ENCODE measurements around the gene SIGLEC15. TPM values are rescaled to one million over a fixed set of nuclear protein-coding genes. Genes with fewer than 3 reads are reported as not detected.

The SIGLEC15 gene, protein sequence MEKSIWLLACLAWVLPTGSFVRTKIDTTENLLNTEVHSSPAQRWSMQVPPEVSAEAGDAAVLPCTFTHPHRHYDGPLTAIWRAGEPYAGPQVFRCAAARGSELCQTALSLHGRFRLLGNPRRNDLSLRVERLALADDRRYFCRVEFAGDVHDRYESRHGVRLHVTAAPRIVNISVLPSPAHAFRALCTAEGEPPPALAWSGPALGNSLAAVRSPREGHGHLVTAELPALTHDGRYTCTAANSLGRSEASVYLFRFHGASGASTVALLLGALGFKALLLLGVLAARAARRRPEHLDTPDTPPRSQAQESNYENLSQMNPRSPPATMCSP
- 0.32 TPM for total RNA-seq
- long read RNA-seq, partial matches to known transcripts: 0 of 1 reads
- long read RNA-seq, other reads (novel, unspliced or antisense): 0 of 1 reads

DNA sequence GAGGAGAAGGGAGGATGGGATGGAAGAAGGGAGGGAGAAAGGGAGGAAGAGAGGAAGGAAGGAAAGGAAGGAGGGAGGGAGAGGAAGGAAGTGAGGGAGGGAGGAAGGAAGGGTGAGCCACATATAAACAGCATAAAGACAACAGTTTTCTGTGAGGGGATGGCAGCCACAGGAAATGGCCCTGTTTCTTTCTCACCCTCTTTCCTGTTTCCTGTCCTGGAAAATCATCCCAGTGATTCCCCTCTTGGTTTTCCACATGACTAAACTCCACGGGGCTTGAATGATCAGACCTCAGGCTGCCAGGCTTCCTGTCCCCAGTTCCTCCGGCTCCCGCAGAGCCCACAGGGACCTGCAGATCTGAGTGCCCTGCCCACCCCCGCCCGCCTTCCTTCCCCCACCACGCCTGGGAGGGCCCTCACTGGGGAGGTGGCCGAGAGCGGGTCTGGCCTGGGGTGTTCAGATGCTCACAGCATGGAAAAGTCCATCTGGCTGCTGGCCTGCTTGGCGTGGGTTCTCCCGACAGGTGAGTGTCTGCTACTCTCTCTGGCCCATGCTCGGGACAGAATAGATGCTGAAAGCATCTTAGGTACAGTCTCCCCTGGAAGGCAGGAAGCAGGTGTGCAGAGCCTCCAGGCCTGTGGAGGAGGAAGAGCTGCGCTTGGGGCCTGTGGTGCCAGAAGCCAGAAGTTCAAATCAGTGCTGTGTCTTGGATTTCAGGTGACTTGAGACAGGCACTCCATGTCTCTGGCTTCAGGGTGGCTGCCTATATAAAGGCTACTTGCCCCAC is at the start of gene SIGLEC15:
SIGLEC15 (plus strand) TSS at position 418 of the 787 bp plus-strand sequence; CDS start at position 472, 54 bp downstream.
- no peaks in the 10 kb centered on the region for H3K36me3 ChIP-seq
- no peaks in the 10 kb centered on the region for H3K9me3 ChIP-seq
- H3K4me1 ChIP-seq: peaks cover 23% of the 10 kb centered on the region
- TF ChIP-seq, protein P1, sequence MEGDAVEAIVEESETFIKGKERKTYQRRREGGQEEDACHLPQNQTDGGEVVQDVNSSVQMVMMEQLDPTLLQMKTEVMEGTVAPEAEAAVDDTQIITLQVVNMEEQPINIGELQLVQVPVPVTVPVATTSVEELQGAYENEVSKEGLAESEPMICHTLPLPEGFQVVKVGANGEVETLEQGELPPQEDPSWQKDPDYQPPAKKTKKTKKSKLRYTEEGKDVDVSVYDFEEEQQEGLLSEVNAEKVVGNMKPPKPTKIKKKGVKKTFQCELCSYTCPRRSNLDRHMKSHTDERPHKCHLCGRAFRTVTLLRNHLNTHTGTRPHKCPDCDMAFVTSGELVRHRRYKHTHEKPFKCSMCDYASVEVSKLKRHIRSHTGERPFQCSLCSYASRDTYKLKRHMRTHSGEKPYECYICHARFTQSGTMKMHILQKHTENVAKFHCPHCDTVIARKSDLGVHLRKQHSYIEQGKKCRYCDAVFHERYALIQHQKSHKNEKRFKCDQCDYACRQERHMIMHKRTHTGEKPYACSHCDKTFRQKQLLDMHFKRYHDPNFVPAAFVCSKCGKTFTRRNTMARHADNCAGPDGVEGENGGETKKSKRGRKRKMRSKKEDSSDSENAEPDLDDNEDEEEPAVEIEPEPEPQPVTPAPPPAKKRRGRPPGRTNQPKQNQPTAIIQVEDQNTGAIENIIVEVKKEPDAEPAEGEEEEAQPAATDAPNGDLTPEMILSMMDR (IDR thresholded peaks at IDR 0.05): no peak
- no peak within 1 kb of the TSS for H3K27ac ChIP-seq
- DNase-seq (no peak), ATAC-seq (no peak)
- intact Hi-C loops (cut with DNase I): no loop called here
- no peaks in the 10 kb centered on the region for H3K27me3 ChIP-seq
- no peak within 1 kb of the TSS for H3K4me3 ChIP-seq

DNA sequence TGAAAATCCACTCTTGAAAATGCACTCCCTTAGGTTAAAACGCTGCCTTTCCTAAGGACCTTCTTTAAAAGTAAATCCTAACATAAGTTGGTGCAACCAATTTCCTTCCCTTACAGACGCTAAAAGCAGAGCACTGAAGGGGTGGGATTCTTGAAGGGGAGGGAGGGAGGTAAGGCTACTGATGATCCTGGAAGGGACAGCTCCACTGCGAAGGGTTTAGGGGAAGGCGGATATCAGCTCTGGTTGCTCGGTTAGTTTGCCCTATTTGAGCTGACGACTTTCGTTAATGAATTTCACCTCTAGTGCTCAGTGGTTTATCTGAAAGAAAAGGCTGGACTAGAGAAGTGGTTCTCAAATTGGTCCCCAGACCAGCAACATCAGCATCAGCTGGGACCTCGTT is 49.7 kb upstream of the SIGLEC15 start:
- no peaks in the 10 kb centered on the region for H3K9me3 ChIP-seq
- peak overlapping the region; percentile 86 for H3K27ac ChIP-seq
- intact Hi-C loops (cut with DNase I): no loop called here
- H3K36me3 ChIP-seq: no peaks in the 10 kb centered on the region
- ATAC-seq (no peak), DNase-seq (no peak)
- no peaks in the 10 kb centered on the region for H3K27me3 ChIP-seq
- TF ChIP-seq, protein P1 (IDR thresholded peaks at IDR 0.05): no peak
- peak overlapping the region; percentile 82 for H3K4me3 ChIP-seq
- peaks cover 6% of the 10 kb centered on the region for H3K4me1 ChIP-seq

DNA sequence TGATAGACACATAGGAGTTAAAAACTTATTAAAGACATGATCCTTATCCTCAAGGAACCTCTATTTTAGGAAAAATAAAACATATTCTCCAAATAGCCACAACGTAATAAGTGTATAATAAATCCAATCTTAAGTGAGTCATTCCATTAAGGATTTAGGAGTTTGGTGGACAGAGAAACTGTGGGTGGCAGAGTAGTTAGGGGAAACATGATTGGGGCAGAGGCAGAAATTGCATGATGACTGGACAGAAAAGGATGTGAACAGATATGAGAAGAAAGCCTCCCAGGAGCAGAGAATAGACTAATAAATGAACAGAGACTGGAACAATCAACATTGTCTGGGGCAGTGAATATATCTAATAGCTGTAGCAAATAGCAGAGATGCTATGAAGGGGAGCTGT is 48.1 kb upstream of the SIGLEC15 start:
- DNase-seq (no peak), ATAC-seq (no peak)
- Histone ChIP-seq H3K36me3 (no peaks in the 10 kb centered on the region), H3K27ac (no peak overlapping the region), H3K27me3 (no peaks in the 10 kb centered on the region), H3K9me3 (no peaks in the 10 kb centered on the region), H3K4me1 (peaks cover 6% of the 10 kb centered on the region), H3K4me3 (no peak overlapping the region)
- intact Hi-C loops (cut with DNase I): no loop called here
- TF ChIP-seq, protein P1 (IDR thresholded peaks at IDR 0.05): no peak

DNA sequence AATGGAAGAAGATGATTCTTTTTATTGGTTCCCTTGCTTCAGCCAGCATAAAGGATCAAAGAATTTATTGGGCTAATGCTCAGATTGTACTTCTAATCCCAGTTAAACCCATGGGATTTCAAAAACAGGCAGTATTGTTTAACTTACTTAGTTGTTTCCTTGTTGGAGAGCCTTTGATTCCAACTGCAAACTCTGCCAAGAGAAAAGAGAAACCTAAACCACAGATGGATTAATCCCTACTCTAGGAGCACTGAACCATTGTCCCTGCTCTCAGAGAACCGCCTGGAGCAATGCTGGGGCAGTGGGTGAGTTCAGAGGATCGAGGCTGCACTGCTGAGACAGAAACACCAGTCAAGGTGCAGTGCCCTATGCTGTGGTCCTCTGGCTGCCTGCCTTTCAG is 44.9 kb upstream of the SIGLEC15 start:
- Histone ChIP-seq H3K27me3 (no peaks in the 10 kb centered on the region), H3K4me3 (no peak overlapping the region), H3K27ac (no peak overlapping the region), H3K9me3 (no peaks in the 10 kb centered on the region), H3K36me3 (no peaks in the 10 kb centered on the region), H3K4me1 (no peaks in the 10 kb centered on the region)
- intact Hi-C loops (cut with DNase I): no loop called here
- no peak for ATAC-seq
- TF ChIP-seq, protein P1 (IDR thresholded peaks at IDR 0.05): no peak
- no peak for DNase-seq

DNA sequence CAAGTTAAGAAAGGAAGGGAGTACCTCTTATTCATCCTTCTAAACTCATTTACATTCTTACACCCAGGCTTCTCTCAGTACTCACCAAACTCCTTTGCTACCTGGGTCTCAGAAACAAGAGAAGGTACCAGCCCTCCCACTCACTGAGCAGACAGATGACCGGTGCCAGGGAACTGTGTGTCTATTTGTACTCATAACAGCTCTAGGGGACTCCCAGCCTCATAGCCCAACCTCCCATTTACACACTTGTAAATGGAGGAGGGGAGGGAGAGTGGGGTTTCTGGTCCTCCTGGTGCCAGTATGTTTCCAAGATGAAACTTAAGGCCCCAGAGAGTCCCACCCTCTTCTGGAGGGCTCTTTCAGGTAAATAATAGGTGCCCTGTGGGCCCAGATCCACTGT is 42.8 kb upstream of the SIGLEC15 start:
- ATAC-seq (no peak), DNase-seq (no peak)
- Histone ChIP-seq H3K27me3 (no peaks in the 10 kb centered on the region), H3K36me3 (no peaks in the 10 kb centered on the region), H3K4me1 (no peaks in the 10 kb centered on the region), H3K27ac (no peak overlapping the region), H3K4me3 (no peak overlapping the region), H3K9me3 (no peaks in the 10 kb centered on the region)
- intact Hi-C loops (cut with DNase I): no loop called here
- TF ChIP-seq, protein P1 (IDR thresholded peaks at IDR 0.05): no peak
